Parathyroid adenoma (tissue), 2 donors: ENCODE data around the gene REXO2.

Source experiments
- H2AFZ ChIP-seq: fragments of 300-600 bp; sonication (generic); one replicate; pipeline ENCODE4 v1.7.0; 2017; ENCODE audit warnings: antibody characterized with exemption, mild to moderate bottlenecking
- H3K27ac ChIP-seq: fragments of 300-600 bp; sonication (generic); one replicate; pipeline ENCODE4 v1.7.0; 2017
- H3K27me3 ChIP-seq: fragments of 300-600 bp; sonication (generic); one replicate; pipeline ENCODE4 v1.7.0; 2017; ENCODE audit warnings: low read length; ENCODE audit not compliant: control insufficient read depth, insufficient read depth
- H3K36me3 ChIP-seq: fragments of 300-600 bp; sonication (generic); one replicate; pipeline ENCODE4 v1.7.0; 2017; ENCODE audit warnings: low read length; ENCODE audit not compliant: control insufficient read depth, insufficient read depth
- H3K4me1 ChIP-seq: fragments of 300-600 bp; sonication (generic); one replicate; pipeline ENCODE4 v1.7.0; 2017; ENCODE audit warnings: control low read depth
- H3K4me2 ChIP-seq: fragments of 300-600 bp; sonication (generic); one replicate; pipeline ENCODE4 v1.7.0; 2017; ENCODE audit warnings: low read length
- H3K4me3 ChIP-seq: fragments of 300-600 bp; sonication (generic); one replicate; pipeline ENCODE4 v1.7.0; 2017; ENCODE audit warnings: low read depth, low read length
- H3K79me2 ChIP-seq: fragments of 300-600 bp; sonication (generic); one replicate; pipeline ENCODE4 v1.7.0; 2017; ENCODE audit warnings: control low read depth
- H3K9ac ChIP-seq: fragments of 300-600 bp; sonication (generic); one replicate; pipeline ENCODE4 v1.7.0; 2017; ENCODE audit warnings: mild to moderate bottlenecking
- H3K9me3 ChIP-seq: fragments of 300-600 bp; sonication (generic); one replicate; pipeline ENCODE4 v1.7.0; 2017; ENCODE audit warnings: low read length; ENCODE audit not compliant: control insufficient read depth
- TF ChIP-seq, protein P1 (sequence below): fragments of 300-600 bp; sonication (generic); IDR thresholded peaks from one replicate; pipeline ENCODE4 v1.7.0; 2017; ENCODE audit warnings: antibody characterized with exemption, mild to moderate bottlenecking
- donor health status: primary hyperparathyroidism.

The REXO2 gene

DNA sequence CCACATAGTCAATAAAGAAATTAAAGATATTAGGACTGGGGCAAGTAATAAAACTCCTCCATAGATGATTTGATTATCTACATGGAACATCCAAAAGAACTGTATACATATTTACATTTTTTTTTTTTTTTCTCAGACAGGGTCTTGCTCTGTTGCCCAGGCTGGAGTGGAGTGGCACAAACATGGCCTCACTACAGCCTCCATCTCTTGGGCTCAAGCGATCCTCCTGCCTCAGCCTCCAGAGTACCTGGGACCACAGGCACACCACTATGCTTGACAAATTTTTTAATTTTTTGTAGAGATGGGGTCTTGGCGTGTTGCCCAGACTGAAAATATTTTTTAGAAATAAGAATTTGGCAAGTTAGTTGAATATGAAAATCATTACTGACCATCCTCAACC, 24.7 kb downstream of the REXO2 start:
- Histone ChIP-seq H3K4me1 (no peaks in the 10 kb centered on the region), H2AFZ (no peak overlapping the region), H3K79me2 (no peaks in the 10 kb centered on the region), H3K27ac (no peak overlapping the region), H3K4me3 (no peak overlapping the region), H3K9me3 (no peaks in the 10 kb centered on the region), H3K9ac (no peak overlapping the region), H3K36me3 (no peaks in the 10 kb centered on the region), H3K27me3 (no peaks in the 10 kb centered on the region), H3K4me2 (no peak overlapping the region)
- TF ChIP-seq, protein P1, sequence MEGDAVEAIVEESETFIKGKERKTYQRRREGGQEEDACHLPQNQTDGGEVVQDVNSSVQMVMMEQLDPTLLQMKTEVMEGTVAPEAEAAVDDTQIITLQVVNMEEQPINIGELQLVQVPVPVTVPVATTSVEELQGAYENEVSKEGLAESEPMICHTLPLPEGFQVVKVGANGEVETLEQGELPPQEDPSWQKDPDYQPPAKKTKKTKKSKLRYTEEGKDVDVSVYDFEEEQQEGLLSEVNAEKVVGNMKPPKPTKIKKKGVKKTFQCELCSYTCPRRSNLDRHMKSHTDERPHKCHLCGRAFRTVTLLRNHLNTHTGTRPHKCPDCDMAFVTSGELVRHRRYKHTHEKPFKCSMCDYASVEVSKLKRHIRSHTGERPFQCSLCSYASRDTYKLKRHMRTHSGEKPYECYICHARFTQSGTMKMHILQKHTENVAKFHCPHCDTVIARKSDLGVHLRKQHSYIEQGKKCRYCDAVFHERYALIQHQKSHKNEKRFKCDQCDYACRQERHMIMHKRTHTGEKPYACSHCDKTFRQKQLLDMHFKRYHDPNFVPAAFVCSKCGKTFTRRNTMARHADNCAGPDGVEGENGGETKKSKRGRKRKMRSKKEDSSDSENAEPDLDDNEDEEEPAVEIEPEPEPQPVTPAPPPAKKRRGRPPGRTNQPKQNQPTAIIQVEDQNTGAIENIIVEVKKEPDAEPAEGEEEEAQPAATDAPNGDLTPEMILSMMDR, result no peak

DNA sequence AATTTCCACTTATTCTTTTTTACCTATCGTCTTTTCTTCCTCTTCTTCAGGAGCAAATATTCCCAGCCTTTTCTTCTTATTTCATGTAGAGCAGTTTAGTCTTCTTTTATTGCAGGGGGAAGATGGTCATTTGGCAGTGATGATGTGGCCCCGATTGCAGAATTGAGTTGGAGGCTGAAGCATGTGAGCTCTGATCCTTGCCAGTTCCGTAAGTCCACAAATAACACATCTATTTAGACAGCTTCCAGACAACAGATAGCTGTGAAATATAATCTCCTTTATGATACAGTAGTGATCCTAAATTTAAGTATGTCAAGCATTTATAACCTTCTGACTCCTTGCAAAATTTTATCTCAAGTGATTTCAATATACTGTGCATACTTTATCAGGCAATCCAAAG, 27.5 kb downstream of the REXO2 start:
- Histone ChIP-seq H3K9me3 (no peaks in the 10 kb centered on the region), H3K4me2 (no peak overlapping the region), H3K9ac (no peak overlapping the region), H2AFZ (no peak overlapping the region), H3K27me3 (no peaks in the 10 kb centered on the region), H3K79me2 (no peaks in the 10 kb centered on the region), H3K4me3 (no peak overlapping the region), H3K36me3 (no peaks in the 10 kb centered on the region), H3K27ac (no peak overlapping the region), H3K4me1 (no peaks in the 10 kb centered on the region)
- TF ChIP-seq, protein P1, result no peak

DNA sequence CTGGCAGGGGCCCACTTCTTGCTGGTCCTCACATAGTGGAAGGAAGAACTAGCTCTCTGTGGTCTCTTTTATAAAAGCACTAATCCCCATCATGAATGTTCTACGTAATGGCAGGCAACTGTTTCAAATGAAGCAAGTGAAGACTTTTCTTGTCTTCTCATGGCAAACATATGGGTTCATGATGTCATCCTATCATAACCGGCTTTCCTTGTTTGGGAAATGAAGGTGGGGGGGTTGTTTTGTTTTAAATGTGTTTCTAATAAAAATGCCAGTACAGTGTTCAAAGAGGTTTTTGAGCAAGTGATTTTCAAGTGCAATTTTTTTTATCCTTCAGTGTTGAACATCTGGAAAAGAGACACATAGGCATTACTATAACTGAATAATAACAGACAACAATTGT, 33.4 kb downstream of the REXO2 start:
- Histone ChIP-seq H3K27ac (no peak overlapping the region), H3K9me3 (no peaks in the 10 kb centered on the region), H3K27me3 (no peaks in the 10 kb centered on the region), H3K9ac (no peak overlapping the region), H2AFZ (no peak overlapping the region), H3K4me3 (no peak overlapping the region), H3K36me3 (no peaks in the 10 kb centered on the region), H3K4me1 (no peaks in the 10 kb centered on the region), H3K79me2 (no peaks in the 10 kb centered on the region), H3K4me2 (no peak overlapping the region)
- TF ChIP-seq, protein P1, result no peak

DNA sequence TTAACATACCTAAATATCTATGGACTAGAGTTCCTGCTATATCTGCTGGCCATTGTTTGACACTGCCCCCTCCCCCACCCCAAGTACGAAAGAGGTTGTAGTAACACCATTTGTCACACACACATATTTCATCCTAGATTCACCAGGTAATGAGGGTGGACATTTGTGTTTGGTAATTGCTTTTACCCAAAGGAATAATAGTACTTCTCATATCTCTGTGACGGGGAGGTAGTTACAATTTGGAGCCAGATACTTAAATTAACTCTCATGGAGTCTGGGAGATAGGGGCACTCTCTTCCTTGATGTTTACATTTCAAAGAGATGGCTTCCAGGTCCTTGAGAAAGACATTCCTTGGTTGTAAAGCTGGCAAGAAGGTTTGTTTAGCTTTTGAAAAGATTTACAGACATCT, 38.7 kb downstream of the REXO2 start:
- H3K79me2 ChIP-seq, result no peaks in the 10 kb centered on the region
- H3K27ac ChIP-seq, result no peak overlapping the region
- TF ChIP-seq, protein P1, result no peak
- no peak overlapping the region for H3K9ac ChIP-seq
- H3K4me3 ChIP-seq, result no peak overlapping the region
- no peaks in the 10 kb centered on the region for H3K36me3 ChIP-seq
- no peak overlapping the region for H3K4me2 ChIP-seq
- no peaks in the 10 kb centered on the region for H3K4me1 ChIP-seq
- H2AFZ ChIP-seq, result no peak overlapping the region
- no peaks in the 10 kb centered on the region for H3K9me3 ChIP-seq
- no peaks in the 10 kb centered on the region for H3K27me3 ChIP-seq

DNA sequence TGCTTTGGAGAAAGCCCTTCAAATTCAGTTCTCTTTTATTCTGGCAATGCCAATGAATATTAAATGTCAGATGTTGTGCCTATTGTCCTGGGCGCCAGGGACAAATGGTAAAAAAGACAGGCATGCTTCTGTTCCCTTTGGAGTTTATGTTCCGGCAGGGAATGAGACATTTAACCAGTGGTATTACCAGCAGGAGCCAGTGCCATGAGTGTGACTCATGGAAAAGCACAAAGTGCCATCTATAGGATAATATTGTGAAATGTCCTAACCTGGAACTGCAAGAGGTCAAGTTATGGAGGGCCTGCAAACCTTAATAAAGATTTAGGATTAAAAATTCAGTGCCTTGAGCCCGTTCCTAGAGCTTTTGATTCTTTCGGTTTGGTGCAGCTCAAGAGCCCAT, 39.5 kb downstream of the REXO2 start:
- no peak overlapping the region for H3K4me2 ChIP-seq
- no peaks in the 10 kb centered on the region for H3K27me3 ChIP-seq
- no peak overlapping the region for H2AFZ ChIP-seq
- H3K4me3 ChIP-seq, result no peak overlapping the region
- H3K4me1 ChIP-seq, result no peaks in the 10 kb centered on the region
- H3K36me3 ChIP-seq, result no peaks in the 10 kb centered on the region
- H3K27ac ChIP-seq, result no peak overlapping the region
- no peaks in the 10 kb centered on the region for H3K9me3 ChIP-seq
- H3K9ac ChIP-seq, result no peak overlapping the region
- TF ChIP-seq, protein P1, result no peak
- no peaks in the 10 kb centered on the region for H3K79me2 ChIP-seq
